ENCODE measurements around the gene RPS6KA4. TPM values are rescaled to one million over a fixed set of nuclear protein-coding genes. Genes with fewer than 3 reads are reported as not detected.

The RPS6KA4 gene
- total RNA-seq, 4 donors from 2014 or later = 19.1 to 36.1 (median 26.0) TPM

GRCh38 chr11:64381350-64381749 is 22.4 kb downstream of the RPS6KA4 start:
- H3K4me3 ChIP-seq = no peak overlapping the region
- H3K9me3 ChIP-seq = no peaks in the 10 kb centered on the region
- peaks cover 0 to 7% (median 0%) of the 10 kb centered on the region in 4 donors for H3K27me3 ChIP-seq
- peaks cover 0 to 14% (median 10%) of the 10 kb centered on the region in 4 donors for H3K4me1 ChIP-seq
- TF ChIP-seq POLR2A (IDR thresholded peaks at IDR 0.05; ENCODE audit: low read depth) = no peak
- TF ChIP-seq CTCF (IDR thresholded peaks at IDR 0.05) = no peak
- no peak for TF ChIP-seq EP300 (IDR thresholded peaks at IDR 0.05)
- no peak for TF ChIP-seq POLR2AphosphoS5 (IDR thresholded peaks at IDR 0.05)
- no peak for DNase-seq (ENCODE audit: extremely low spot score)
- intact Hi-C loops (cut with DNase I) = no loop called here
- H3K27ac ChIP-seq (replicated peaks in 1 of 4) = no peak overlapping the region
- WGBS = 77% methylated on average over 6 of the region's 6 CpGs
- H3K36me3 ChIP-seq = no peaks in the 10 kb centered on the region

- no peaks in the 10 kb centered on the region for H3K9me3 ChIP-seq
- TF ChIP-seq POLR2A (IDR thresholded peaks at IDR 0.05; ENCODE audit: low read depth) = no peak
- TF ChIP-seq POLR2AphosphoS5 (IDR thresholded peaks at IDR 0.05) = no peak
- no peak for TF ChIP-seq EP300 (IDR thresholded peaks at IDR 0.05)
- H3K4me1 ChIP-seq = peaks cover 0 to 14% (median 10%) of the 10 kb centered on the region in 4 donors
- no peak for DNase-seq (ENCODE audit: extremely low spot score)
- H3K36me3 ChIP-seq = no peaks in the 10 kb centered on the region
- WGBS = 87% methylated on average over 6 of the region's 6 CpGs
- no peak overlapping the region for H3K4me3 ChIP-seq
- intact Hi-C loops (cut with DNase I) = no loop called here
- peaks cover 0 to 7% (median 0%) of the 10 kb centered on the region in 4 donors for H3K27me3 ChIP-seq
- no peak overlapping the region for H3K27ac ChIP-seq (replicated peaks in 1 of 4)
Measured at GRCh38 chr11:64382047-64382446, 23.1 kb downstream of the RPS6KA4 start.

GRCh38 chr11:64382586-64382985 is 23.6 kb downstream of the RPS6KA4 start:
- WGBS = 77% methylated on average over 8 of the region's 8 CpGs
- H3K4me3 ChIP-seq = no peak overlapping the region
- peaks cover 0 to 7% (median 0%) of the 10 kb centered on the region in 4 donors for H3K27me3 ChIP-seq
- H3K36me3 ChIP-seq = no peaks in the 10 kb centered on the region
- peaks cover 0 to 14% (median 10%) of the 10 kb centered on the region in 4 donors for H3K4me1 ChIP-seq
- intact Hi-C loops (cut with DNase I) = no loop called here
- H3K27ac ChIP-seq (replicated peaks in 1 of 4) = no peak overlapping the region
- no peaks in the 10 kb centered on the region for H3K9me3 ChIP-seq
- TF ChIP-seq POLR2A (IDR thresholded peaks at IDR 0.05; ENCODE audit: low read depth) = no peak
- no peak for TF ChIP-seq POLR2AphosphoS5 (IDR thresholded peaks at IDR 0.05)
- TF ChIP-seq CTCF (IDR thresholded peaks at IDR 0.05) = no peak
- TF ChIP-seq EP300 (IDR thresholded peaks at IDR 0.05) = no peak
- no peak for DNase-seq (ENCODE audit: extremely low spot score)

GRCh38 chr11:64383580-64383979 is 24.6 kb downstream of the RPS6KA4 start:
- Histone ChIP-seq H3K4me1 (peaks cover 0 to 8% (median 3%) of the 10 kb centered on the region in 4 donors), H3K27ac (replicated peaks in 1 of 4) (no peak overlapping the region), H3K27me3 (peaks cover 0 to 7% (median 0%) of the 10 kb centered on the region in 4 donors), H3K9me3 (no peaks in the 10 kb centered on the region), H3K36me3 (no peaks in the 10 kb centered on the region), H3K4me3 (no peak overlapping the region)
- TF ChIP-seq POLR2A (IDR thresholded peaks at IDR 0.05; ENCODE audit: low read depth) (no peak), CTCF (IDR thresholded peaks at IDR 0.05) (no peak), EP300 (IDR thresholded peaks at IDR 0.05) (no peak), POLR2AphosphoS5 (IDR thresholded peaks at IDR 0.05) (no peak)
- intact Hi-C loops (cut with DNase I) = no loop called here
- 50% methylated on average over 2 of the region's 2 CpGs for WGBS
- DNase-seq (ENCODE audit: extremely low spot score) = no peak

- peaks cover 0 to 5% (median 0%) of the 10 kb centered on the region in 4 donors for H3K4me1 ChIP-seq
- peaks cover 0 to 7% (median 0%) of the 10 kb centered on the region in 4 donors for H3K27me3 ChIP-seq
- no peak for DNase-seq (ENCODE audit: extremely low spot score)
- TF ChIP-seq POLR2AphosphoS5 (IDR thresholded peaks at IDR 0.05) = no peak
- H3K4me3 ChIP-seq = no peak overlapping the region
- WGBS = 79% methylated on average over 15 of the region's 17 CpGs
- H3K9me3 ChIP-seq = no peaks in the 10 kb centered on the region
- intact Hi-C loops (cut with DNase I) = no loop called here
- H3K36me3 ChIP-seq = no peaks in the 10 kb centered on the region
- no peak overlapping the region for H3K27ac ChIP-seq (replicated peaks in 1 of 4)
Measured at GRCh38 chr11:64384028-64384737, 25.2 kb downstream of the RPS6KA4 start.

Measured in esophagus muscularis mucosa (tissue), 4 donors.